Stimulated activated CD4-positive, alpha-beta T cell treated with anti-CD3 and anti-CD28 coated beads, Interleukin-4, amount 100 ng/mL, for 24 hours (primary cell): ENCODE measurements around the gene CAMK1D.

ENCODE experiments used
- DNase-seq: peaks from one replicate; pipeline ENCODE4 v3.0.0-alpha.2; 2020

Gene CAMK1D

DNA sequence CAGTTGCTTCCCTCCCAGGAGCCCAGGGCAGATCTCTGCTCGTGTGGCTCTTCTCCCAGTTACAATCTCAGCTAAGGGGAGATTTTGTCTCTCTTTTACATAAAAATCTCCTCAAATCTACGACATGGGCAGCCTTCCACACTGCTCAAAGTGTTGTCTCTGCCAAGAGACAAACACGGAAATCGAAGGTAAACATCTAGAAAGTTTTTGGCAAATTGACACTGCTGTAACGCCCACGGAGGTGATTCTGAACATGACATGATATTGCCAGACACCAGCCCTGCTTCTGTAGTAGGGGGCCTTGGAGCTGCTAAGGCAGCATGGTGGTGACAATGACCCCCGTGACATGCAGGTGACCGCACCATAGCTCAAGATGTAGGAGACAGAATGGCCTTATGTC, 523.8 kb downstream of the CAMK1D start:
- no peak for DNase-seq

DNA sequence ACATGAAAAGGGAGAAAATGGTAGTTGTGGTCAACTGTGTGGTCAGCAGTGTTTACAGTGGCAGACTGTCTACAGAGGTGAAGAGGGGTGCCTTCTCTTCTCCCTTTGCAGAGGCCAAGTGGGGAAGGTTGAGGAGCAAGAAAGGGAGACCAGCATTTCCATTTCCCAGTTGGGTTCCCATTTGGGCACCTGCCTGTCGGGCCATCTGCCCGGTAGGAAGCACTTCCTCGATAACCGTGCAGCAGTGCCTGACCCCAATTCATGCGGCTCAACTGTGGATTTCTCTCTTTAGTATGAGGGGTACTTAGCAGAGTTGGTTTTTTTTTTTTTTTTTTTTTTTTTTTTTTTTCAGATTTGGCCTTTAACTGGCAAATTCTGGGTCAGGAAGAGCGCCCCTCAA, 525.2 kb downstream of the CAMK1D start:
- DNase-seq, result no peak

DNA sequence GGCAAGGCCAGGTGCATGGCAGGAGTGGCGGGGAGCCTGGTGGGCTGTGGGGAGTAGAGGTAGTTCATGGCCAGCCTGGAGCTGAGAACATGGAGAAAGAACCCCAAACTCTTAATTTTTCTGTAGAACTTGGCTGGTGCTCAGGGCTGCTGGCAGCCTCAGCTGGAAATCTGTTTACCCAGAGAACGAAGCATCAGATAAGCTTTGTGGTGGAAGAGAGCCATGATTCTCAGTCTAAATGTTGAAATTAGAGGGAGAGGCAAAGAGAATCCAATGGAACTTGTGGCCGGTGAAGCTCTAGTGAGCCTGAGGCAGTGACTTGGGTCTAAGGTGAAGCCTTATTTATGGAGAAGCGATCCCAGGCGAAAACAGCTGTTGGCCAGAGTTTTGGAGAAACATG, 525.8 kb downstream of the CAMK1D start:
- DNase-seq, result no peak

DNA sequence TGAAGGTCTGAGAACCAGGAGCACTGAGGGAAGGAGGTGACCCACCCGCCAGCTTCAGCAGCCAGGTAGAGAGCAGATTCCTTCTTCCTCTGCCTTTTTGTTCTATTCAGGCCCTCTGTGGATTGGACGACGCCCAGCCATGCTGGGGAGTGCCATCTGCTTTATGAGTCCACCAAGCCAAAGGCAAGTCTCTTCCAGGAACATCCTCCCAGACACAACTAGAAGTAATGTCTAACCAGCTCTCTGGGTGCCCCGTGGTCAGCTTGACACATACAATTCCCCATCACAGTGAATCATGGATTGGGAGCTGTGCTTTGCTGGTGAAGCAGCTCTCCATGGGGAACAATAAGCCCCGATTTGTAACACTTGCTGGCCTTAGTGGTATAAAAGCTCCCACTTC, 526.9 kb downstream of the CAMK1D start:
- DNase-seq, result no peak

DNA sequence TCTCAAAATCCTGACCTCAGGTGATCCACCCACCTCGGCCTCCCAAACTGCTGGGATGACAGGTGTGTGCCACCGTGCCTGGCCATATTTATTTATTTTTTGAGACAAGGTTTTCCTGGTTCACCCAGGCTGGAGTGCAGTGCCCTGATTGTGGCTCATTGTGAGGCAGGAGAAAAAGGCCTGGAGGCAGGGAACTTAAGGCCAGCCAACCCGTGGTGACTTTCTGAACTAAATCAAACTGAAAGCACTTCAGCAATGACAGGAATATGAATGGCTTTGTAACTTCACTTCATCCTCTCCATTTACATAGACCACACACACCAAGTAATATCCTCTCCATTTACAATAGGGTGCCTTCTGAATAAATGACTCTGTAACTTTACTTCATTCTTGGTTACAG, 527.8 kb downstream of the CAMK1D start:
- DNase-seq, result no peak

DNA sequence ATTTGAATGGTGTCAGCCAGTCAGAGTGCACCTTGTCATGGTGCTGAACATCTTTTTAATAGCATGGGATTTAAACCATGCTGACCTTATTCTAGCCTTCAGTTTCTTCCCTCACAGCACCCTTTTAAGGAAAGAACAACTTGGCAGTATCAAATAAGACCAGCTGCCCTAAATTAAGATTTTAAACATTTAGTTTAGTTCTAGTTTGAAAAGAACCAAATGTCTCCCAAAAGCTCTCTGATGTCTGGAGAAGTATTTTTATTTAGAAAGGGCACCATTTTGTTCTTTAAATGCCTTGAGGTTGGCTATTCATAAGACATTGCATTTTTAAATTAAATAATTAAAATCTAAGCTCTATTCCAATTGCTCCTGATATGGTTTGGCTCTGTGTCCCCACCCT, 531.1 kb downstream of the CAMK1D start:
- no peak for DNase-seq

DNA sequence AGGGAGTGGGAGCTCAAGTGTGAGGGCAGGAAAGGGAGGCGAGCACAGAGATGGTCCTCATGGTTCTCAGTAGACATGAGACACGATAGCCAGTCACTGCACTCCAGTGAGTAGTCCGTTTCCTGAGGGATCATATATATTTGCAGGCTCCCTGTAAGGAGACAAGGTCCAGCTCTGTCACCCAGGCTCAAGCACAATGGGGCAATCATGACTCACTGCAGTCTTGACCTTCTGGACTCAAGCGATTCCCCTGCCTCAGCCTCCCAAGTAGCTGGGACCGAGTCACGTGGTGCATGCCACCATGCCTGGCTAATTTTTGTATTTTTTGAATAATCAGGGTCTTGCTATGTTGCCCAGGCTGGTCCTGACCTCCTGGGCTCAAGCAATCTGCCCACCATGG, 535.5 kb downstream of the CAMK1D start:
- DNase-seq, result no peak
